T-helper 17 cell (primary cell): ENCODE measurements around the gene ACTBL2. TPM values are rescaled to one million over a fixed set of nuclear protein-coding genes. Genes with fewer than 3 reads are reported as not detected.

Source experiments
- ATAC-seq: fragments of 150-1000 bp; cut with Tn5 transposase; 2 replicates; pipeline ENCODE4 v1.10.0; 2021; ENCODE audit warnings: mild to moderate bottlenecking, moderate library complexity
- DNase-seq, 3 donors: peaks; one replicate each; pipeline versions ENCODE4 v3.0.0 to v3.0.0-alpha.2; 2020 to 2021
- H3K9me3 ChIP-seq: one replicate; pipeline ENCODE4 v1.7.0; 2013; ENCODE audit warnings: low read length, mild to moderate bottlenecking; ENCODE audit not compliant: control insufficient read depth, poor library complexity, severe bottlenecking
- H3K27ac Mint-ChIP-seq: one replicate; pipeline ENCODE4 v1.8.0; 2022; ENCODE audit warnings: mild to moderate bottlenecking, moderate library complexity, mixed read lengths
- H3K27me3 Mint-ChIP-seq: one replicate; pipeline ENCODE4 v1.8.0; 2022; ENCODE audit warnings: mixed read lengths
- H3K36me3 Mint-ChIP-seq: one replicate; pipeline ENCODE4 v1.8.0; 2022; ENCODE audit warnings: low read depth, mixed read lengths
- H3K4me1 Mint-ChIP-seq: one replicate; pipeline ENCODE4 v1.8.0; 2022; ENCODE audit warnings: mild to moderate bottlenecking, mixed read lengths
- H3K4me3 Mint-ChIP-seq: one replicate; pipeline ENCODE4 v1.8.0; 2022; ENCODE audit warnings: mild to moderate bottlenecking, moderate library complexity, mixed read lengths
- total RNA-seq, 4 donors: library from RNA in 2 of 4; stranded (reverse) in 2 of 4; gene quantifications; one replicate each; pipeline ENCODE4 v1.2.3 and lab custom pipeline; 2022 to 2026

The ACTBL2 gene
- total RNA-seq, 2 donors from 2014 or later = not detected

DNA sequence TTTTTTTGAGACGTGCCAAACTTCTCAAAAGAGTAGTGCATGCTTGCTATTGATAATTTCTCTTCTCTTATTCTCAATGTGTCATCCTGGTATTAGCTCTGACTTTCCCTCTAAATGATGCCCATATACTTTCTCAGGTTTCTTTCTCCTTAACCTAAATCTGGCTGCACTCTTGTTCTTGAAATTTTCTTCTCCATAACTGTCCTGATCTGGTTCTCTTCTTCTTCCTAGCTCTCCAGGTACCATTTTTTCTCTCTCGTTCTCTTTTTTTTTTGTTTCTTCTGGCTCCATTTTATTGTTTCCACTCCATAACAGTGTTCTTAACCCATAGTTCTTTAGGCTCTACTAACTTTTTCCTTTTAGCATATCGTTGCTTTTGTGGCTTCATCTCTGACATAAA lies 47.9 kb downstream of the ACTBL2 start:
- Mint-ChIP-seq H3K27ac (no peak overlapping the region), H3K4me1 (no peaks in the 10 kb centered on the region), H3K27me3 (peaks cover 30% of the 10 kb centered on the region), H3K36me3 (no peaks in the 10 kb centered on the region), H3K4me3 (no peak overlapping the region)
- DNase-seq (no peak), ATAC-seq (no peak)
- H3K9me3 ChIP-seq = no peaks in the 10 kb centered on the region

DNA sequence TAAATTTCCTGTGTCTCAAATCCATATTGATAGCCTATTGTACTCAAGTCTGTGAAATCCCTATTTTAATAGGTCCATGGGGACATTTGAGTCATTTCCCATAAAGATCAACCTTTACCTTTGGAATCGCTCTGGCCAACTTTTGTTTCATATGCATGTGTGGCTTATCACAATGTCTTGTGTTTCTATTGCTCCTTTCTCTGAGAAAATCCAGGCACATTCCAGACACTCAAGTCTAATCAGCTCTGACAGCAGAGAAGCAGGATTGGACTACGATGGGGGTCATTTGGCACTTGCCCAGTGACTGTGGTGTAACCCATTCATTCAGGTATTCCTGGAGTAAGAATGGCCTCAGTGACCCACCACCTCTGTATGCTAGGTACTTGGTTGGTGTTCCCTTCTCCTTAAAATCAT lies 48.4 kb downstream of the ACTBL2 start:
- no peaks in the 10 kb centered on the region for H3K4me1 Mint-ChIP-seq
- no peaks in the 10 kb centered on the region for H3K36me3 Mint-ChIP-seq
- no peak for DNase-seq
- ATAC-seq = no peak
- no peak overlapping the region for H3K27ac Mint-ChIP-seq
- peaks cover 30% of the 10 kb centered on the region for H3K27me3 Mint-ChIP-seq
- H3K4me3 Mint-ChIP-seq = no peak overlapping the region
- H3K9me3 ChIP-seq = no peaks in the 10 kb centered on the region

DNA sequence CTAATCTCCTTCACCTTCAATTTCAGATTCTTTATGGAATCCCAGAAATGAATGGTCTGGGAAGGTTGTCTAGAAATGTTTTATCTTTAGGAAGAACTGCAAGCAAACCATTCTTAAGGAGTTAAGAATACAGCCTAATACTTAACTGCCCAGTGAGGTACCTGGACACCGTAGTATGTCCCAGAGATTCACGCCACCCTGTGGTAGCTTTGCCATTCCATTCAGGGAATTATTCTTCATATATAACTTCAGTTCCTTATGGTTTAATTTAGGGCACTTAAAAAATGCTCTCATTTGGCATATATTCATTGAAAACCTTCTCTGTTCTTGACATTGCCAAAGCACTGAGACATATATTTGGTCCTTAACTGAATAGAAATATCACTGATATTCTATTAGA lies 49.7 kb downstream of the ACTBL2 start:
- Mint-ChIP-seq H3K4me3 (no peak overlapping the region), H3K27me3 (peaks cover 21% of the 10 kb centered on the region), H3K36me3 (no peaks in the 10 kb centered on the region), H3K27ac (no peak overlapping the region), H3K4me1 (no peaks in the 10 kb centered on the region)
- DNase-seq (no peak), ATAC-seq (no peak)
- no peaks in the 10 kb centered on the region for H3K9me3 ChIP-seq

DNA sequence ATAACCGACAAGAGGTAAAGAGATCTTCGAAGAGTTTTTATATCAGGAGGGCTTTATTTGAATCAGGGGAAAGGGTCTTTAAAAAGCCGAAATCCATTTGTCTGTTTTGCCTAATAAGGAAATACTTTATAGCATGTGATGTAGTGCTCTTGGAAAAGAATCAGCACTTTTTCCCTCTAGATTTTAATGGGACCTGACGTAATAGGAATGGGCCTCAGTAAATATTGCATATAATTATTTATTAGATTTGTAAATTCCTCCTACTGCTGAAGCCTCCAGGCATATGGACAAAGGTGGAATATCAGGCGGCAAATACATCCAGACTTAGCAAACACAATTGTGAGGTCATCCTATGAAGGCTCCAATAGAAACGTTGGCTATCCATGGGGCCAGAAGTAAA lies 50.9 kb downstream of the ACTBL2 start:
- peaks cover 14% of the 10 kb centered on the region for H3K27me3 Mint-ChIP-seq
- H3K27ac Mint-ChIP-seq = no peak overlapping the region
- no peak overlapping the region for H3K4me3 Mint-ChIP-seq
- no peaks in the 10 kb centered on the region for H3K4me1 Mint-ChIP-seq
- no peak for DNase-seq
- no peak for ATAC-seq
- no peaks in the 10 kb centered on the region for H3K36me3 Mint-ChIP-seq
- no peaks in the 10 kb centered on the region for H3K9me3 ChIP-seq
